Hematopoietic multipotent progenitor cell treated with erythropoietin and hydrocortisone succinate and interleukin-3 and kit ligand, for 17 days (in vitro differentiated cells): ENCODE measurements around the gene GPR153.

ENCODE experiments used
- DNase-seq: peaks from one replicate; pipeline ENCODE4 v3.0.0-alpha.2; 2015; ENCODE audit warnings: low spot score

GPR153 gene

GRCh38 chr1:6286266-6286665 is 25.4 kb upstream of the GPR153 start:
- no peak for DNase-seq

GRCh38 chr1:6285336-6285735 is 24.4 kb upstream of the GPR153 start:
- no peak for DNase-seq

- DNase-seq = no peak
Observed at GRCh38 chr1:6282577-6283270, 21.8 kb upstream of the GPR153 start.

- no peak for DNase-seq
Observed at GRCh38 chr1:6281511-6282402, 20.9 kb upstream of the GPR153 start.

- no peak for DNase-seq
Observed at GRCh38 chr1:6280761-6281451, 20.0 kb upstream of the GPR153 start.

GRCh38 chr1:6279613-6280383 is 18.9 kb upstream of the GPR153 start:
- DNase-seq = no peak

- no peak for DNase-seq
Observed at GRCh38 chr1:6279066-6279465, 18.2 kb upstream of the GPR153 start.

- DNase-seq = no peak
Observed at GRCh38 chr1:6278263-6278662, 17.4 kb upstream of the GPR153 start.

GRCh38 chr1:6276811-6277555 is 16.1 kb upstream of the GPR153 start:
- DNase-seq = no peak

- no peak for DNase-seq
Observed at GRCh38 chr1:6275826-6276782, 15.2 kb upstream of the GPR153 start.

GRCh38 chr1:6274622-6275139 is 13.8 kb upstream of the GPR153 start:
- DNase-seq = no peak

- no peak for DNase-seq
Observed at GRCh38 chr1:6274102-6274501, 13.2 kb upstream of the GPR153 start.

- DNase-seq = no peak
Observed at GRCh38 chr1:6273380-6273891, 12.5 kb upstream of the GPR153 start.

- DNase-seq = no peak
Observed at GRCh38 chr1:6272868-6273267, 12.0 kb upstream of the GPR153 start.

GRCh38 chr1:6272452-6272851 is 11.6 kb upstream of the GPR153 start:
- DNase-seq = no peak

- no peak for DNase-seq
Observed at GRCh38 chr1:6271554-6271953, 10.7 kb upstream of the GPR153 start.

- DNase-seq = no peak
Observed at GRCh38 chr1:6271006-6271405, 10.1 kb upstream of the GPR153 start.

- DNase-seq = no peak
Observed at GRCh38 chr1:6270401-6270800, 9.5 kb upstream of the GPR153 start.

GRCh38 chr1:6269720-6270400 is 9.0 kb upstream of the GPR153 start:
- no peak for DNase-seq
